B cell (primary cell): ENCODE data around the gene PLCG1.

Experiments
- EZH2 ChIP-seq: IDR thresholded peaks from 2 replicates; pipeline ENCODE4 v1.6.1; 2012; ENCODE audit warnings: borderline replicate concordance, low read depth, mild to moderate bottlenecking, moderate library complexity, low read length; ENCODE audit not compliant: insufficient read depth, poor library complexity, severe bottlenecking
- TF ChIP-seq, protein P1 (sequence below): fragments of 200-600 bp; IDR thresholded peaks from one replicate; pipeline ENCODE4 v1.8.0; 2022; ENCODE audit warnings: antibody characterized with exemption, mild to moderate bottlenecking

- TF ChIP-seq, protein P1, sequence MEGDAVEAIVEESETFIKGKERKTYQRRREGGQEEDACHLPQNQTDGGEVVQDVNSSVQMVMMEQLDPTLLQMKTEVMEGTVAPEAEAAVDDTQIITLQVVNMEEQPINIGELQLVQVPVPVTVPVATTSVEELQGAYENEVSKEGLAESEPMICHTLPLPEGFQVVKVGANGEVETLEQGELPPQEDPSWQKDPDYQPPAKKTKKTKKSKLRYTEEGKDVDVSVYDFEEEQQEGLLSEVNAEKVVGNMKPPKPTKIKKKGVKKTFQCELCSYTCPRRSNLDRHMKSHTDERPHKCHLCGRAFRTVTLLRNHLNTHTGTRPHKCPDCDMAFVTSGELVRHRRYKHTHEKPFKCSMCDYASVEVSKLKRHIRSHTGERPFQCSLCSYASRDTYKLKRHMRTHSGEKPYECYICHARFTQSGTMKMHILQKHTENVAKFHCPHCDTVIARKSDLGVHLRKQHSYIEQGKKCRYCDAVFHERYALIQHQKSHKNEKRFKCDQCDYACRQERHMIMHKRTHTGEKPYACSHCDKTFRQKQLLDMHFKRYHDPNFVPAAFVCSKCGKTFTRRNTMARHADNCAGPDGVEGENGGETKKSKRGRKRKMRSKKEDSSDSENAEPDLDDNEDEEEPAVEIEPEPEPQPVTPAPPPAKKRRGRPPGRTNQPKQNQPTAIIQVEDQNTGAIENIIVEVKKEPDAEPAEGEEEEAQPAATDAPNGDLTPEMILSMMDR: no peak
- TF ChIP-seq EZH2: no peak
These were observed 11.5 kb upstream of the PLCG1 start for GRCh38 chr20:41125530-41126457.
